Fibroblast of villous mesenchyme (primary cell): ENCODE data around the gene RNF121. TPM values are rescaled to one million over a fixed set of nuclear protein-coding genes. Genes with fewer than 3 reads are reported as not detected.
A peak's percentile ranks its signal among the peaks of the same experiment; 100 is the strongest.

Experiments
- DNase-seq: peaks from one replicate; pipeline ENCODE4 v3.0.0-alpha.2; 2010; ENCODE audit warnings: low read depth
- H3K4me3 ChIP-seq: 2 replicates; pipeline ENCODE4 v1.5.1; 2011; ENCODE audit warnings: low read depth, mild to moderate bottlenecking, low read length
- total RNA-seq: library from RNA; depleted of rRNA; stranded (reverse); fragments of >200 nt; gene quantifications from 2 replicates; pipeline ENCODE4 v1.2.3, GENCODE V29; 2012
- TF ChIP-seq, protein P1 (sequence below): IDR thresholded peaks from 2 replicates; pipeline ENCODE4 v1.5.1; 2012; ENCODE audit warnings: low read depth, mild to moderate bottlenecking, low read length; ENCODE audit not compliant: insufficient read depth

Gene RNF121
- total RNA-seq, 1 donor, result 27.2 TPM

DNA sequence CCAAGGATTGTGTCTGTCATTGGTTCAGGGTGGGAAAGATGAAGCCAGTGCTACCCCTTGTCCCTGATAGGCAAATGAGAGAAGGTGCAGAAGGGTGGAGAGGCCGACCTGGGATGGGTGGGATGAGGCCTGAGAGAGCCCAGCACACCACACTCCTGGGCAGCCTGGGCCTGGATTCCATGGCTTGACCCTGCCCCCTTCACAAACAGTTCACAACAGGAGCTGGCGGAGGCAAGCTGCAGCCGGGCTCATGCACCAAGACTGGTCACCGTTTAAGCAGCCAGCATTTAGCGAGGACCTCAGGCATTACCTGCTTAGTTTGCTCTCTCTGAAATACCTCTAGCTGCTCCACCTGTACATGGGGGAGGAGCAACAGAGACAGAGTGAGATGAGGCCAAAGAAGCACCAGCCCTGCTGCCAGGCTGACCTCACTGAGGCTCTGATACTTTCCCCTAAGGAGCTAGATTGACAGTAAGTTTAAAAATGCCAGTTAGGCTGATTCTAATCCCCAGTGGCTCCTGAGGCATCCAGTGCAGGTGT is 83.3 kb downstream of the RNF121 start:
- DNase-seq, result no peak
- TF ChIP-seq, protein P1, sequence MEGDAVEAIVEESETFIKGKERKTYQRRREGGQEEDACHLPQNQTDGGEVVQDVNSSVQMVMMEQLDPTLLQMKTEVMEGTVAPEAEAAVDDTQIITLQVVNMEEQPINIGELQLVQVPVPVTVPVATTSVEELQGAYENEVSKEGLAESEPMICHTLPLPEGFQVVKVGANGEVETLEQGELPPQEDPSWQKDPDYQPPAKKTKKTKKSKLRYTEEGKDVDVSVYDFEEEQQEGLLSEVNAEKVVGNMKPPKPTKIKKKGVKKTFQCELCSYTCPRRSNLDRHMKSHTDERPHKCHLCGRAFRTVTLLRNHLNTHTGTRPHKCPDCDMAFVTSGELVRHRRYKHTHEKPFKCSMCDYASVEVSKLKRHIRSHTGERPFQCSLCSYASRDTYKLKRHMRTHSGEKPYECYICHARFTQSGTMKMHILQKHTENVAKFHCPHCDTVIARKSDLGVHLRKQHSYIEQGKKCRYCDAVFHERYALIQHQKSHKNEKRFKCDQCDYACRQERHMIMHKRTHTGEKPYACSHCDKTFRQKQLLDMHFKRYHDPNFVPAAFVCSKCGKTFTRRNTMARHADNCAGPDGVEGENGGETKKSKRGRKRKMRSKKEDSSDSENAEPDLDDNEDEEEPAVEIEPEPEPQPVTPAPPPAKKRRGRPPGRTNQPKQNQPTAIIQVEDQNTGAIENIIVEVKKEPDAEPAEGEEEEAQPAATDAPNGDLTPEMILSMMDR, result no peak
- H3K4me3 ChIP-seq, result no peak overlapping the region

DNA sequence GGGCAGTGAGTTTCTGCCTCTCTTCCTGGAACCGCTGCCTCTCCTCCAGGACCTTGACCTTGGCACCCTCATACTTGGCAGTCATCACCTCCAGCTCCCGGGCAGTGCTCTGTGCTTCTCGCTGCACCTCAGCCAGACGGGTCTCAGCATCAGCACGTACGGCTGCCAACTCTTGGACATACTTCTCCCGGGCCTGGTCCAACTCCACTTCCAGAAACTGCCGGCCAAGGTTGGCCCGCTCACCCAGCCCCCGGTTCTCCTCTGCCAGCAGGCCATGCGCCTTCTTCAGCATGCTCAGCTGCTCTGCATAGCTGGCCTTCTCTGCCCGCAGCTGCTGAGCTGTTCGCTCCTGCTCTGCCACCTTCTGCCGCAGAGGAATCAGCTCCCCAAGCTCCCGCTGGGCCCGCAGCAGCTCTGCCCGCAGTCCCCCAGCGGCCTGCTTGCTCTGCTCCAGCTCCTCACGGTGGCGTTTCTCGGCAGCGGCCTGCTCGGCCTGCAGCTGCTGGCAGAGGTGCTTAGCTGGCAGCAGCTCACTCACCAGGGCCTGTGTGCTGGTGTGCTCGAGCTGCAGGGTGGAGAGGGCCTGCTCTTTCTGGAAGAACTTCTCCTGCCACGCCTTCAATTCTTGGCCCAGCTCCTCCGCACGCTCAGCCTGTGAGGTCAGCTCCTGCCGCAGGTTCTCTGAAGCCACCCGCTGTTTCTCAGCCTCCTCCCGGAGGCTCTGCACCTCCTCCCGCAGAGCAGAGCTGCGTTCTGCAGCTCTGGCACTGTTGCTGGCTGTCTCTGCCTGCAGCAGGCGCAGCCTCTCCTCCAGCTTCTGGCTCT is 84.3 kb downstream of the RNF121 start:
- peak; percentile 61 for DNase-seq
- TF ChIP-seq, protein P1, result no peak
- no peak overlapping the region for H3K4me3 ChIP-seq

DNA sequence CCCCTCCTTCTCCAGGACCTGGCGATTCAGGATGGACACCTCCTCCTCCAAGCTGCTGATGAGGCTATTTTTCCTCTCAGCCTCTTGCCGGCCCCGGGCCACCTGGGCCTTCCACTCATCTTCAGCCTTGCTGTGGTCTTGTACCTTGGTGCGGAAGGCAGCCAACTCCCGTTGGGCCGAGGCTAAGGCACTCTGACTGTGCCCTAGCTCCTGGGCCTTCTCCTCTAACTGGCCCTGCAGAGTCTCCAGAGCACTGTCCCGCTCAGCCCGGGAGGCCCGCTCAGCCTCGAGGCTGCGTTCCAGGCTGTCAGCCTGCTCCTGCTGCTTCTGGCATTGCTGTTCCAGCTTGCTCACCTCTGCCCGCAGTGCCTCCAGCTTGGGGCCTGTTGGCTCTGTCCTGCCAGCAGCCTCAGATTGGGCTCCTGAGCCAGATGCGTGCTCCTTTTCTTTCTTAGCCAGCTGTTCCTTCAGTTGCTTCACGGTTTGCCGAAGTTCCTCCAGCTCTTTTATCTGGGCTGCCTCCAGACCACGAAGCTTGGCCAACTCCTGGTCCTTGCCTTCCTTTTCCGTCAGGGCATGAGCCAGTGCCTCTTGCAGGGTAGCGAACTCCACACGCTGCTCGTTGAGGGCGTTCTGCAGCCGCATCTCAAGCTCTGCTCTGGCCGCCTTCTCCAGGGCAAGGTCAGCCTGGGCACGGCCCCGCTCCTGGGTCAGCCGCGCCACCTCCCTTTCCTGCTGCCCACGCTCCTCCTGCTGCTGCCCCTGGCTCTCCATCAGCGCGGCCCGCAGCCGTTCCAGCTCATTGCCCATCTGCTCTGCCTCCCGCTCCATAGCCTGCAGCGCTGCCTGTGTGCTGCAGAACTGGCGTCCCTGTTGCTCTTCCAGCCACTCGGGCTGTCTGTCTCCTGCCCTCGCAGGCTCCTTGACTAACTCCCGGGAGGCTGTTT is 85.2 kb downstream of the RNF121 start:
- DNase-seq, result no peak
- TF ChIP-seq, protein P1, result no peak
- H3K4me3 ChIP-seq, result no peak overlapping the region

- no peak overlapping the region for H3K4me3 ChIP-seq
- TF ChIP-seq, protein P1, result no peak
- no peak for DNase-seq
Observed at GRCh38 chr11:72014761-72015320, 86.0 kb downstream of the RNF121 start.

- TF ChIP-seq, protein P1, result peak; percentile 44
- peak; percentile 38 for DNase-seq
- H3K4me3 ChIP-seq, result no peak overlapping the region
Observed at GRCh38 chr11:72015511-72016061, 86.7 kb downstream of the RNF121 start.

- TF ChIP-seq, protein P1, result no peak
- no peak overlapping the region for H3K4me3 ChIP-seq
- no peak for DNase-seq
Observed at GRCh38 chr11:72018171-72018570, 89.3 kb downstream of the RNF121 start.
